ENCODE data around the gene FNBP1L. TPM values are rescaled to one million over a fixed set of nuclear protein-coding genes. Genes with fewer than 3 reads are reported as not detected.
A peak's percentile ranks its signal among the peaks of the same experiment; 100 is the strongest.
"Not testable (repeated sequence)": the region's sequence is repeated elsewhere in the genome, so short reads cannot be mapped to it uniquely, and the experiment has no call there.

The FNBP1L gene
- total and polyA plus RNA-seq, 8 donors = 10.1 to 32.4 (median 16.0) TPM

DNA sequence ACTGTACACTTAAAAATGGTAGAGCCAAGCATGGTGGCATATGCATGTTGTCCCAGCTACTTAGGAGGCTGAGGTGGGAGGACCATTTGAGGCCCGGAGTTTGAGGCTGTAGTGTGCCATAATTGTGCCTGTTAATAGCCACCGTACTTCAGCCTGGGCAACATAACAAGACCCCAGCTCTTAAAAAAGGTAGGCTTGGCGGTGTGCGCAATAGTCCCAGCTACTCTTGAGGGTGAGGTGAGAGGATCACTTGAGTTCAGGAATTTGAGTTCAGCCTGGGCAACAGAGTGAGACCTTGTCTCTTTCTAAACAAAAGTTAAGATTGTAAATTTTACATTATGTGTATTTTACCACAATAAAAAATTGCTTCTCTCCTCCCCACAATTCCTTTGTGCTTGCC, 19.7 kb downstream of the FNBP1L start:
- Histone ChIP-seq H3K36me3 (no peaks in the 10 kb centered on the region), H3K27me3 (no peaks in the 10 kb centered on the region), H3K4me3 (no peak overlapping the region), H3K9me3 (no peaks in the 10 kb centered on the region), H3K27ac (no peak overlapping the region), H3K4me1 (peaks cover 0 to 7% (median 5%) of the 10 kb centered on the region in 3 donors)
- no peak for ATAC-seq
- intact Hi-C loops (cut with DNase I) = no loop called here
- FAIRE-seq = no peak
- TF ChIP-seq CTCF (IDR thresholded peaks at IDR 0.05) = no peak
- no peak for DNase-seq
- whole genome bisulfite sequencing, 2 donors = 97 to 99% methylated on average over 4 of the region's 4 CpGs

DNA sequence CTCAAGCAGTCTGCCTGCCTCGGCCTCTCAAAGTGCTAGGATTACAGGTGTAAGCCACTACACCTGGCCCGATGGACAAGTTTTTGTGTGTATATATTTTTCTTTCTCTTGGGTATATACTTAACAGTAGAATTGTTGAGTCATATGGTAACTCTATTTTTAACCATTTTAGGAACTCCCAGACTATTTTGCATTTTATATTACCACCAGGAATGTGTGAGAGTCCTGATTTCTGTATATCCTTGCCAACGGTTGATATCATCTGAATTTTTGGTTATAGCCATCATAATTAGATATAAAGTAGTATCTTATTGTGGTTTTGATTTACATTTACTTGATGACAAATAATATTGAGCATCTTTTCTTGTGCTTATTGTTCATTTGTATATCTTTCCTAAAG, 20.7 kb downstream of the FNBP1L start:
- FAIRE-seq = no peak

DNA sequence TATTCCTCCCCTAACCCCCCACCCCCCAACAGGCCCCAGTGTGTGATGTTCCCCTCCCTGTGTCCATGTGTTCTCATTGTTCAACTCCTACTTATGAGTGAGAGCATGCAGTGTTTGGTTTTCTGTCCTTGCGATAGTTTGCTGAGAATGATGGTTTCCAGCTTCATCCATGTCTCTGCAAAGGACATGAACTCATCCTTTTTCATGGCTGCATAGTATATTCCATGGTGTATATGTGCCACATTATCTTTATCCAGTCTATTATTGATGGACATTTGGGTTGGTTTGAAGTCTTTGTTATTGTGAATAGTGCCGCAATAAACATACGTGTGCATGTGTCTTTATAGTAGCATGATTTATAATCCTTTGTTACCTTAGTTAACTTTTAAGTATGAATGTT, 21.3 kb downstream of the FNBP1L start:
- H3K27me3 ChIP-seq; intact Hi-C loops (cut with DNase I); ATAC-seq; DNase-seq; H3K36me3 ChIP-seq; H3K27ac ChIP-seq; FAIRE-seq; H3K4me1 ChIP-seq; H3K9me3 ChIP-seq; H3K4me3 ChIP-seq: not testable (repeated sequence)
- WGBS, 2 donors = 94 to 98% methylated on average over 3 of the region's 3 CpGs

More for the DNA sequence above, 20.7 kb downstream of the FNBP1L start:
- H3K4me1 ChIP-seq = peaks cover 0 to 7% (median 5%) of the 10 kb centered on the region in 3 donors
- no peaks in the 10 kb centered on the region for H3K36me3 ChIP-seq
- intact Hi-C loops (cut with DNase I) = no loop called here
- no peak overlapping the region for H3K4me3 ChIP-seq
- H3K27ac ChIP-seq = no peak overlapping the region
- DNase-seq = no peak
- no peak for TF ChIP-seq CTCF (IDR thresholded peaks at IDR 0.05)
- WGBS, 2 donors = 96 to 98% methylated on average over 3 of the region's 3 CpGs
- ATAC-seq = no peak
- no peaks in the 10 kb centered on the region for H3K27me3 ChIP-seq
- no peaks in the 10 kb centered on the region for H3K9me3 ChIP-seq

DNA sequence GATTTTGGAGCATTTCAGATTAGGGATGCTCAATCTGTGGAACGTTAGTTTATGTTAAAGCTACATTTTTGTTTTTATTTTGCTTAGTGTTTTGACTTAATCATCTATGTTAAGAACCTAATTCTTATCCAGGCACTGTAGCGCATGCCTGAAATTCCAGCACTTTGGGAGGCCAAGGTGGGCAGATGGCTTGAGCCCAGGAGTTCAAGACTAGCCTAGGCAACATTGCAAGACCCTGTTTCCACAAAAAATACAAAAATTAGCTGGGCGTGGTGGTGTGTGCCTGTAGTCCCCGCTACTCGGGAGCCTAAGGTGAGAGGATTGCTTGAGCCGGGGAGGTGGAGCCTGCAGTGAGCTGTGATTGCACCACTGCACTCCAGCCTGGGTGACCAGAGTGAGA, 23.4 kb downstream of the FNBP1L start:
- no peak for ATAC-seq
- FAIRE-seq = no peak
- 89 to 94% methylated on average over 6 of the region's 6 CpGs for WGBS, 2 donors
- H3K9me3 ChIP-seq = no peaks in the 10 kb centered on the region
- no peaks in the 10 kb centered on the region for H3K36me3 ChIP-seq
- intact Hi-C loops (cut with DNase I) = no loop called here
- H3K4me3 ChIP-seq = no peak overlapping the region
- DNase-seq = no peak
- peaks cover 0 to 7% (median 5%) of the 10 kb centered on the region in 3 donors for H3K4me1 ChIP-seq
- TF ChIP-seq CTCF (IDR thresholded peaks at IDR 0.05) = no peak
- no peak overlapping the region for H3K27ac ChIP-seq
- H3K27me3 ChIP-seq = no peaks in the 10 kb centered on the region

GRCh38 chr1:93471911-93472310, 24.0 kb downstream of the FNBP1L start:
- TF ChIP-seq CTCF (IDR thresholded peaks at IDR 0.05) = no peak
- 8 to 9% methylated on average over 1 of the region's 1 CpG for WGBS, 2 donors
- intact Hi-C loops (cut with DNase I) = no loop called here
- H3K27ac ChIP-seq = no peak overlapping the region
- peaks cover 0 to 7% (median 5%) of the 10 kb centered on the region in 3 donors for H3K4me1 ChIP-seq
- H3K27me3 ChIP-seq = no peaks in the 10 kb centered on the region
- ATAC-seq (peak in 3 of 4 donors; percentile 51 to 78 (median 52)), DNase-seq (no peak), FAIRE-seq (no peak)
- H3K36me3 ChIP-seq = no peaks in the 10 kb centered on the region
- H3K9me3 ChIP-seq = no peaks in the 10 kb centered on the region
- H3K4me3 ChIP-seq = no peak overlapping the region

Measured in pancreas (tissue), 10 donors.